M059J (cell line): ENCODE results near the gene BEST1. TPM values are rescaled to one million over a fixed set of nuclear protein-coding genes. Genes with fewer than 3 reads are reported as not detected.

Experiments used
- total RNA-seq: library from RNA; depleted of rRNA; stranded (reverse); fragments of >200 nt; shearing (Covaris generic); gene quantifications from 2 replicates; pipeline ENCODE4 v1.2.3, GENCODE V29; 2014; rRNA removed

BEST1 gene
- total RNA-seq, 1 experiment from 2014 or later: 0.05 TPM

Other genes with a start within 250 kb of the BEST1 start
- 4.3 and 5.0 TPM in 2 replicates for gene MYRF, start 197.7 kb upstream of the BEST1 start, total RNA-seq
- gene TMEM258, start 157.8 kb upstream of the BEST1 start, total RNA-seq: 87.6 and 166 TPM in 2 replicates
- gene FEN1, start 157.4 kb upstream of the BEST1 start, total RNA-seq: 106 and 150 TPM in 2 replicates
- 57.7 and 69.5 TPM in 2 replicates for gene FADS1, start 133.3 kb upstream of the BEST1 start, total RNA-seq
- gene FADS2, start 122.1 kb upstream of the BEST1 start, total RNA-seq: 224 and 254 TPM in 2 replicates
- gene FADS3, start 58.8 kb upstream of the BEST1 start, total RNA-seq: 82.9 and 102 TPM in 2 replicates
- gene RAB3IL1, start 32.8 kb upstream of the BEST1 start, total RNA-seq: 0.12 and 1.4 TPM in 2 replicates
- gene FTH1, start 17.3 kb downstream of the BEST1 start, total RNA-seq: 645 and 948 TPM in 2 replicates
- gene INCENP, start 173.7 kb downstream of the BEST1 start, total RNA-seq: 47.9 and 76.2 TPM in 2 replicates
- not detected in 2 replicates for gene SCGB1D1, start 239.9 kb downstream of the BEST1 start, total RNA-seq